Suprapubic skin (tissue), 4 donors: ENCODE data around the gene ADA. TPM values are rescaled to one million over a fixed set of nuclear protein-coding genes. Genes with fewer than 3 reads are reported as not detected.

Source experiments
- DNase-seq, 2 donors: peaks; one replicate each; pipeline ENCODE4 v3.0.0-alpha.2; 2019; ENCODE audit warnings: low spot score in 2 of 2
- H3K27ac ChIP-seq: fragments of 200-600 bp; sonication (generic); one replicate; pipeline ENCODE4 v1.5.1; 2019
- H3K27me3 ChIP-seq: fragments of 200-600 bp; sonication (generic); one replicate; pipeline ENCODE4 v1.5.1; 2019
- H3K36me3 ChIP-seq: fragments of 200-600 bp; sonication (generic); one replicate; pipeline ENCODE4 v1.5.1; 2019
- H3K4me1 ChIP-seq: fragments of 200-600 bp; sonication (generic); one replicate; pipeline ENCODE4 v1.5.1; 2019
- H3K4me3 ChIP-seq: fragments of 200-600 bp; sonication (generic); one replicate; pipeline ENCODE4 v1.5.1; 2019; ENCODE audit warnings: mild to moderate bottlenecking
- H3K9me3 ChIP-seq: fragments of 200-600 bp; sonication (generic); one replicate; pipeline ENCODE4 v1.5.1; 2019
- CTCF ChIP-seq, 2 donors: fragments of 200-600 bp in 1 of 2; fragments of 450-650 bp in 1 of 2; sonication (generic) in 1 of 2; IDR thresholded peaks; one replicate each; pipeline ENCODE4 v1.5.1; 2016 to 2019; ENCODE audit warnings: antibody characterized with exemption in 2 of 2, mild to moderate bottlenecking in 1 of 2, moderate library complexity in 1 of 2
- EP300 ChIP-seq: sonication (generic); formaldehyde crosslinking; IDR thresholded peaks from one replicate; pipeline ENCODE4 v1.6.1; 2017; ENCODE audit warnings: antibody characterized with exemption
- POLR2A ChIP-seq, 2 donors: fragments of 450-650 bp; IDR thresholded peaks; one replicate each; pipeline ENCODE4 v1.6.1; 2017; ENCODE audit warnings: antibody characterized with exemption in 2 of 2, mild to moderate bottlenecking in 2 of 2, moderate library complexity in 2 of 2
- POLR2AphosphoS5 ChIP-seq, 3 donors: sonication (generic); formaldehyde crosslinking; IDR thresholded peaks; one replicate each; pipeline ENCODE4 v1.6.1; 2017; ENCODE audit warnings: antibody characterized with exemption in 3 of 3
- WGBS: methylation state at CpG from one replicate; pipeline ENCODE4 v1.1.5; 2018; 5-methylcytosine and 5-hydroxymethylcytosine counted together
- total RNA-seq, 4 donors: library from RNA; depleted of rRNA; stranded (reverse); fragments of >200 nt; gene quantifications; one replicate each; pipeline ENCODE4 v1.1.0, GENCODE V29; 2016

ADA gene
- total RNA-seq, 4 donors from 2014 or later = 4.1 to 9.4 (median 7.8) TPM

GRCh38 chr20:44624152-44624551, 27.3 kb downstream of the ADA start:
- H3K9me3 ChIP-seq = no peaks in the 10 kb centered on the region
- H3K27ac ChIP-seq = no peak overlapping the region
- no peaks in the 10 kb centered on the region for H3K4me1 ChIP-seq
- DNase-seq = no peak
- peaks cover 53% of the 10 kb centered on the region for H3K36me3 ChIP-seq
- no peak overlapping the region for H3K4me3 ChIP-seq
- H3K27me3 ChIP-seq = no peaks in the 10 kb centered on the region
- TF ChIP-seq POLR2A (IDR thresholded peaks at IDR 0.05) (no peak), POLR2AphosphoS5 (IDR thresholded peaks at IDR 0.05) (no peak), CTCF (IDR thresholded peaks at IDR 0.05) (no peak), EP300 (no peak)
- 90% methylated on average over 3 of the region's 4 CpGs for WGBS

GRCh38 chr20:44622501-44623270, 28.8 kb downstream of the ADA start:
- Histone ChIP-seq H3K9me3 (no peaks in the 10 kb centered on the region), H3K27me3 (no peaks in the 10 kb centered on the region), H3K27ac (no peak overlapping the region), H3K4me3 (no peak overlapping the region), H3K36me3 (peaks cover 67% of the 10 kb centered on the region), H3K4me1 (peaks cover 6% of the 10 kb centered on the region)
- DNase-seq = no peak
- WGBS = 93% methylated on average over 18 of the region's 19 CpGs
- no peak for TF ChIP-seq CTCF (IDR thresholded peaks at IDR 0.05)
- TF ChIP-seq POLR2AphosphoS5 (IDR thresholded peaks at IDR 0.05) = no peak
- TF ChIP-seq POLR2A (IDR thresholded peaks at IDR 0.05) = no peak
- TF ChIP-seq EP300 = no peak

GRCh38 chr20:44621939-44622338, 29.6 kb downstream of the ADA start:
- Histone ChIP-seq H3K36me3 (peaks cover 67% of the 10 kb centered on the region), H3K9me3 (no peaks in the 10 kb centered on the region), H3K27me3 (no peaks in the 10 kb centered on the region), H3K4me3 (no peak overlapping the region), H3K4me1 (peaks cover 9% of the 10 kb centered on the region), H3K27ac (no peak overlapping the region)
- WGBS = 100% methylated on average over 5 of the region's 8 CpGs
- TF ChIP-seq CTCF (IDR thresholded peaks at IDR 0.05) (no peak), EP300 (no peak), POLR2AphosphoS5 (IDR thresholded peaks at IDR 0.05) (no peak), POLR2A (IDR thresholded peaks at IDR 0.05) (no peak)
- DNase-seq = peak in 1 of 2 donors; percentile 51

- 95% methylated on average over 5 of the region's 5 CpGs for WGBS
- Histone ChIP-seq H3K4me3 (no peak overlapping the region), H3K27me3 (no peaks in the 10 kb centered on the region), H3K9me3 (no peaks in the 10 kb centered on the region), H3K36me3 (peaks cover 67% of the 10 kb centered on the region), H3K27ac (no peak overlapping the region), H3K4me1 (peaks cover 15% of the 10 kb centered on the region)
- TF ChIP-seq POLR2AphosphoS5 (IDR thresholded peaks at IDR 0.05) (no peak), POLR2A (IDR thresholded peaks at IDR 0.05) (no peak), CTCF (IDR thresholded peaks at IDR 0.05) (no peak), EP300 (no peak)
- no peak for DNase-seq
Observed at GRCh38 chr20:44621325-44621724, 30.2 kb downstream of the ADA start.

- no peaks in the 10 kb centered on the region for H3K27me3 ChIP-seq
- no peaks in the 10 kb centered on the region for H3K9me3 ChIP-seq
- peaks cover 66% of the 10 kb centered on the region for H3K36me3 ChIP-seq
- TF ChIP-seq EP300 = no peak
- no peak for TF ChIP-seq POLR2AphosphoS5 (IDR thresholded peaks at IDR 0.05)
- no peak for TF ChIP-seq CTCF (IDR thresholded peaks at IDR 0.05)
- H3K27ac ChIP-seq = no peak overlapping the region
- WGBS = 94% methylated on average over 5 of the region's 5 CpGs
- H3K4me1 ChIP-seq = peaks cover 28% of the 10 kb centered on the region
- no peak overlapping the region for H3K4me3 ChIP-seq
- peak in 1 of 2 donors; percentile 41 for DNase-seq
Observed at GRCh38 chr20:44620030-44620429, 31.5 kb downstream of the ADA start.
